Right ventricle myocardium inferior (tissue), 1 donor: ENCODE measurements around the gene SDK2. TPM values are rescaled to one million over a fixed set of nuclear protein-coding genes. Genes with fewer than 3 reads are reported as not detected.
"Not testable (repeated sequence)": the region's sequence is repeated elsewhere in the genome, so short reads cannot be mapped to it uniquely, and the experiment has no call there.

Experiments used
- ATAC-seq: fragments of 200-7000 bp; cut with Tn5 transposase; one replicate; pipeline ENCODE4 v1.9.1; 2020; ENCODE audit warnings: mild to moderate bottlenecking, moderate library complexity
- DNase-seq: peaks from one replicate; pipeline ENCODE4 v3.0.0; 2021; ENCODE audit errors: missing footprints
- intact Hi-C: fragments of 100-400 bp; cut with DNase I; formaldehyde crosslinking; loops from one replicate; pipeline ENCODE4 v1.11.0; 2022
- total RNA-seq: library from RNA; stranded (reverse); fragmentation: NEBNext Ultra II Directional; extraction: Animal tissue kit (Norgen Biotek cat#: 25700); gene quantifications from one replicate; pipeline ENCODE4 v1.2.1, GENCODE V29; 2021
- donor health status: DM: no; HTN: yes; CAD: no; lungs with severe emphysema.

Gene SDK2
- total RNA-seq, 1 donor from 2014 or later: 1.6 TPM

GRCh38 chr17:73464447-73464846, 179.8 kb downstream of the SDK2 start:
- no peak for DNase-seq
- intact Hi-C loops: no loop called here
- no peak for ATAC-seq

- ATAC-seq: no peak
- DNase-seq: no peak
- intact Hi-C loops: no loop called here
Observed at GRCh38 chr17:73463821-73464220, 180.4 kb downstream of the SDK2 start.

GRCh38 chr17:73462823-73463222, 181.4 kb downstream of the SDK2 start:
- intact Hi-C loops: no loop called here
- no peak for DNase-seq
- no peak for ATAC-seq

- DNase-seq (no peak), ATAC-seq (no peak)
- intact Hi-C loops: no loop called here
Observed at GRCh38 chr17:73459980-73460379, 184.3 kb downstream of the SDK2 start.

GRCh38 chr17:73455767-73456166, 188.5 kb downstream of the SDK2 start:
- intact Hi-C loops: no loop called here
- ATAC-seq (no peak), DNase-seq (no peak)

- no peak for ATAC-seq
- DNase-seq: no peak
- intact Hi-C loops: no loop called here
Observed at GRCh38 chr17:73455050-73455687, 189.1 kb downstream of the SDK2 start.

GRCh38 chr17:73453494-73453893, 190.8 kb downstream of the SDK2 start:
- intact Hi-C loops, DNase-seq, ATAC-seq: not testable (repeated sequence)

- no peak for DNase-seq
- no peak for ATAC-seq
- intact Hi-C loops: no loop called here
Observed at GRCh38 chr17:73453090-73453489, 191.2 kb downstream of the SDK2 start.

GRCh38 chr17:73452009-73452408, 192.2 kb downstream of the SDK2 start:
- no peak for ATAC-seq
- no peak for DNase-seq
- intact Hi-C loops: no loop called here

GRCh38 chr17:73447319-73447718, 196.9 kb downstream of the SDK2 start:
- DNase-seq: no peak
- intact Hi-C loops: no loop called here
- ATAC-seq: no peak

- intact Hi-C loops: no loop called here
- DNase-seq: no peak
- ATAC-seq: no peak
Observed at GRCh38 chr17:73446617-73447016, 197.6 kb downstream of the SDK2 start.

GRCh38 chr17:73445466-73445865, 198.8 kb downstream of the SDK2 start:
- ATAC-seq (no peak), DNase-seq (no peak)
- intact Hi-C loops: no loop called here

- DNase-seq: no peak
- ATAC-seq: no peak
- intact Hi-C loops: no loop called here
Observed at GRCh38 chr17:73444021-73444420, 200.2 kb downstream of the SDK2 start.

- ATAC-seq: no peak
- DNase-seq: no peak
- intact Hi-C loops: no loop called here
Observed at GRCh38 chr17:73439597-73439996, 204.6 kb downstream of the SDK2 start.

GRCh38 chr17:73437826-73438225, 206.4 kb downstream of the SDK2 start:
- intact Hi-C loops: no loop called here
- DNase-seq (no peak), ATAC-seq (no peak)

GRCh38 chr17:73436954-73437353, 207.3 kb downstream of the SDK2 start:
- no peak for ATAC-seq
- intact Hi-C loops: no loop called here

GRCh38 chr17:73435412-73435811, 208.8 kb downstream of the SDK2 start:
- DNase-seq (no peak), ATAC-seq (no peak)
- intact Hi-C loops: no loop called here

More at GRCh38 chr17:73436954-73437353, 207.3 kb downstream of the SDK2 start:
- DNase-seq: no peak

GRCh38 chr17:73434154-73434553, 210.1 kb downstream of the SDK2 start:
- intact Hi-C loops: loop anchor here (5.0 kb wide), 1 partner anchor 208 kb away; the partner anchor contains the start of gene SDK2
- DNase-seq (no peak), ATAC-seq (no peak)

GRCh38 chr17:73433501-73433900, 210.7 kb downstream of the SDK2 start:
- intact Hi-C loops: loop anchor here (5.0 kb wide), 1 partner anchor 209 kb away; the partner anchor contains the start of gene SDK2
- ATAC-seq (no peak), DNase-seq (no peak)

GRCh38 chr17:73432624-73433190, 211.5 kb downstream of the SDK2 start:
- intact Hi-C loops: loop anchor here (5.0 kb wide), 1 partner anchor 210 kb away; the partner anchor contains the start of gene SDK2
- no peak for ATAC-seq

More at GRCh38 chr17:73432624-73433190, 211.5 kb downstream of the SDK2 start:
- DNase-seq: no peak
